CD8-positive, alpha-beta memory T cell (primary cell): ENCODE data around the gene SLC35E4. TPM values are rescaled to one million over a fixed set of nuclear protein-coding genes. Genes with fewer than 3 reads are reported as not detected.
A peak's percentile ranks its signal among the peaks of the same experiment; 100 is the strongest.
"Not testable (repeated sequence)": the region's sequence is repeated elsewhere in the genome, so short reads cannot be mapped to it uniquely, and the experiment has no call there.

ENCODE experiments used
- CTCF ChIA-PET: fragments of 350-600 bp; sonication (Branson Sonifier 250); formaldehyde crosslinking; loops from one replicate; lab custom pipeline; 2021; ENCODE audit warnings: antibody characterized with exemption; lab: Charles Lee
- POLR2A ChIA-PET: fragments of 350-600 bp; sonication (Branson Sonifier 250); formaldehyde crosslinking; loops from one replicate; lab custom pipeline; 2021; ENCODE audit warnings: antibody characterized with exemption; lab: Charles Lee
- DNase-seq, 5 donors: peaks; one replicate each; pipeline versions ENCODE4 v3.0.0 to v3.0.0-alpha.2; 2020 to 2022; ENCODE audit warnings: mixed read lengths in 1 of 5
- H3K27ac ChIP-seq: one replicate; pipeline ENCODE4 v1.7.0; 2013; ENCODE audit warnings: low read depth, mild to moderate bottlenecking, low read length, moderate library complexity
- H3K27me3 ChIP-seq: 2 replicates; pipeline ENCODE4 v1.7.0; 2013; ENCODE audit warnings: low read length, mild to moderate bottlenecking; ENCODE audit not compliant: insufficient read depth, poor library complexity, severe bottlenecking
- H3K36me3 ChIP-seq: 2 replicates; pipeline ENCODE4 v1.7.0; 2013; ENCODE audit warnings: mild to moderate bottlenecking, low read length, moderate library complexity; ENCODE audit not compliant: insufficient read depth
- H3K4me1 ChIP-seq: 2 replicates; pipeline ENCODE4 v1.7.0; 2013; ENCODE audit warnings: mild to moderate bottlenecking, low read length, moderate library complexity; ENCODE audit not compliant: insufficient read depth
- H3K4me3 ChIP-seq: 2 replicates; pipeline ENCODE4 v1.7.0; 2013; ENCODE audit warnings: mild to moderate bottlenecking, low read length
- H3K9me3 ChIP-seq: 2 replicates; pipeline ENCODE4 v1.7.0; 2013; ENCODE audit warnings: mild to moderate bottlenecking, low read length
- H3K27ac Mint-ChIP-seq, 8 donors: one replicate each; pipeline ENCODE4 v1.8.0; 2020 to 2021; ENCODE audit warnings: mixed read lengths in 8 of 8, mild to moderate bottlenecking in 6 of 8, inconsistent platforms in 3 of 8, moderate library complexity in 3 of 8
- H3K27me3 Mint-ChIP-seq, 2 donors: one replicate each; pipeline ENCODE4 v1.8.0; 2020 to 2021; ENCODE audit warnings: mixed read lengths in 2 of 2, mild to moderate bottlenecking in 1 of 2, moderate library complexity in 1 of 2
- H3K36me3 Mint-ChIP-seq, 3 donors: one replicate each; pipeline ENCODE4 v1.8.0; 2020 to 2021; ENCODE audit warnings: mixed read lengths in 3 of 3, inconsistent platforms in 1 of 3, mild to moderate bottlenecking in 1 of 3
- H3K4me1 Mint-ChIP-seq, 3 donors: one replicate each; pipeline ENCODE4 v1.8.0; 2020 to 2021; ENCODE audit warnings: mixed read lengths in 3 of 3, inconsistent platforms in 1 of 3, mild to moderate bottlenecking in 1 of 3
- H3K4me3 Mint-ChIP-seq, 7 donors: one replicate each; pipeline ENCODE4 v1.8.0; 2020 to 2021; ENCODE audit warnings: mixed read lengths in 7 of 7, mild to moderate bottlenecking in 6 of 7, moderate library complexity in 4 of 7, inconsistent platforms in 2 of 7
- H3K9me3 Mint-ChIP-seq, 5 donors: one replicate each; pipeline ENCODE4 v1.8.0; 2020 to 2022; ENCODE audit warnings: mixed read lengths in 5 of 5, mild to moderate bottlenecking in 3 of 5, moderate library complexity in 2 of 5, inconsistent platforms in 1 of 5
- polyA plus RNA-seq: library from polyadenylated mRNA; unstranded; fragments of 300-500 nt; fragmentation: Illumina TruSeq; gene quantifications from one replicate; pipeline ENCODE4 v1.2.3, GENCODE V29; 2021
- total RNA-seq, 2 experiments: library from RNA; stranded (reverse); gene quantifications; one replicate each; pipeline ENCODE4 v1.2.3, GENCODE V29; 2021

The SLC35E4 gene
- total and polyA plus RNA-seq, 3 experiments from 2014 or later: 3.3 to 8.4 (median 7.1) TPM

DNA sequence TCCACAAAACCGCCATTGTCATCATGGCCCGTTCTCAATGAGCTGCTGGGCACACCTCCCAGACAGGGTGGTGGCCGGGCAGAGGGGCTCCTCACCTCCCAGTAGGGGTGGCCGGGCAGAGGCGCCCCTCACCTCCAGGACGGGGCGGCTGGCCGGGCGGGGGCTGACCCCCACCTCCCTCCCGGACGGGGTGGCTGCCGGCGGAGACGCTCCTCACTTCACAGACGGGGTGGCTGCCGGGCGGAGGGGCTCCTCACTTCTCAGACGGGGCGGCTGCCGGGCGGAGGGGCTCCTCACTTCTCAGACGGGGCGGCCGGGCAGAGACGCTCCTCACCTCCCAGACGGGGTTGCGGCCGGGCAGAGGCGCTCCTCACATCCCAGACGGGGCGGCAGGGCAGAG, 4.1 kb upstream of the SLC35E4 start:
- POLR2A ChIA-PET, H3K4me3 ChIP-seq, H3K27me3 ChIP-seq, H3K36me3 ChIP-seq, H3K9me3 ChIP-seq, H3K27ac ChIP-seq, H3K4me3 Mint-ChIP-seq, CTCF ChIA-PET, H3K9me3 Mint-ChIP-seq, H3K36me3 Mint-ChIP-seq, DNase-seq, H3K27ac Mint-ChIP-seq, H3K27me3 Mint-ChIP-seq: not testable (repeated sequence)
- peaks cover 12 to 19% (median 16%) of the 10 kb centered on the region in 3 donors for H3K4me1 Mint-ChIP-seq
- peaks cover 20% of the 10 kb centered on the region for H3K4me1 ChIP-seq

GRCh38 chr22:30634471-30635233, 929 bp upstream of the SLC35E4 start:
- ChIA-PET CTCF (interaction anchor here (0.6 to 4.5 kb wide), 42 partner anchors 8 to 1778 kb away, joined by 3 to 48 read pairs (median 4); partner anchors contain the start of genes DUSP18, MORC2, PES1 and RNF185), POLR2A (interaction anchor here (0.5 to 2.5 kb wide), 9 partner anchors 32 to 450 kb away, joined by 3 to 9 read pairs (median 4); partner anchors contain the start of genes MORC2, PES1, SMTN and TUG1)
- peak overlapping the region; percentile 90 to 98 (median 94) for H3K27ac Mint-ChIP-seq

DNA sequence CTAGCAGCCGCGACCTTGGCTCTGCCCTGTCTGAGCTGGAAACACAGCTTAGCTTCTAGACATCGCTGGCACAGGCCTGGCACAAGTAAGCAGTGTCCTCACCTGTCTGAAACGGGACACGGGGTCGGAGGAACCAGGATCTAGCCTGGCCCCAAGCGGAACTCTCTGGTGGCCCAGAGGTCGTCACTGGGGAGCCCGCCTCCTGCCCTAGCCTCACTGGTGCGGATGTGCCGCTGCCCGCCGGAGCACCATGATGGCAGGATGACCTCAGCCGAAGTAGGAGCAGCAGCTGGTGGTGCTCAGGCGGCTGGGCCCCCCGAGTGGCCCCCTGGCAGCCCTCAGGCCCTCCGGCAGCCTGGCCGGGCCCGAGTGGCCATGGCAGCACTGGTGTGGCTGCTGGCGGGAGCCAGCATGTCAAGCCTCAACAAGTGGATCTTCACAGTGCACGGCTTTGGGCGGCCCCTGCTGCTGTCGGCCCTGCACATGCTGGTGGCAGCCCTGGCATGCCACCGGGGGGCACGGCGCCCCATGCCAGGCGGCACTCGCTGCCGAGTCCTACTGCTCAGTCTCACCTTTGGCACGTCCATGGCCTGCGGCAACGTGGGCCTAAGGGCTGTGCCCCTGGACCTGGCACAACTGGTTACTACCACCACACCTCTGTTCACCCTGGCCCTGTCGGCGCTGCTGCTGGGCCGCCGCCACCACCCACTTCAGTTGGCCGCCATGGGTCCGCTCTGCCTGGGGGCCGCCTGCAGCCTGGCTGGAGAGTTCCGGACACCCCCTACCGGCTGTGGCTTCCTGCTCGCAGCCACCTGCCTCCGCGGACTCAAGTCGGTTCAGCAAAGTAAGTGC, 871 bp downstream of the SLC35E4 start:
- Histone ChIP-seq H3K9me3 (no peaks in the 10 kb centered on the region), H3K36me3 (no peaks in the 10 kb centered on the region), H3K27me3 (no peaks in the 10 kb centered on the region), H3K27ac (peak overlapping the region; percentile 64), H3K4me3 (peak overlapping the region; percentile 71), H3K4me1 (peaks cover 35% of the 10 kb centered on the region)
- CTCF ChIA-PET: interaction anchor here (1.3 to 4.5 kb wide), 7 partner anchors 12 to 332 kb away, joined by 3 to 48 read pairs (median 14); partner anchors contain the start of genes DUSP18, MORC2, PES1 and TUG1
- Mint-ChIP-seq H3K9me3 (no peaks in the 10 kb centered on the region), H3K4me3 (peak overlapping the region; percentile 85 to 92 (median 87)), H3K4me1 (peaks cover 18 to 30% (median 21%) of the 10 kb centered on the region in 3 donors), H3K27me3 (no peaks in the 10 kb centered on the region), H3K36me3 (peaks cover 0 to 5% (median 0%) of the 10 kb centered on the region in 3 donors), H3K27ac (peak overlapping the region in 7 of 8 donors; percentile 76 to 96 (median 92))
- POLR2A ChIA-PET: interaction anchor here (0.5 to 2.5 kb wide), 5 partner anchors 31 to 651 kb away, joined by 3 to 9 read pairs (median 4); partner anchors contain the start of genes DUSP18, MORC2 and TUG1
- peak in 3 of 5 donors; percentile 3 to 18 (median 7) for DNase-seq

More at GRCh38 chr22:30634471-30635233, 929 bp upstream of the SLC35E4 start:
- Mint-ChIP-seq H3K4me1 (peaks cover 18 to 30% (median 21%) of the 10 kb centered on the region in 3 donors), H3K9me3 (no peaks in the 10 kb centered on the region), H3K4me3 (peak overlapping the region; percentile 79 to 96 (median 84)), H3K36me3 (peaks cover 0 to 5% (median 0%) of the 10 kb centered on the region in 3 donors), H3K27me3 (no peaks in the 10 kb centered on the region)
- Histone ChIP-seq H3K4me1 (peaks cover 35% of the 10 kb centered on the region), H3K4me3 (peak overlapping the region; percentile 72), H3K27ac (peak overlapping the region; percentile 69), H3K27me3 (no peaks in the 10 kb centered on the region), H3K36me3 (no peaks in the 10 kb centered on the region), H3K9me3 (no peaks in the 10 kb centered on the region)
- peak; percentile 81 to 90 (median 85) for DNase-seq

GRCh38 chr22:30637701-30638114, 2.1 kb downstream of the SLC35E4 start:
- Mint-ChIP-seq H3K36me3 (peaks cover 0 to 5% (median 0%) of the 10 kb centered on the region in 3 donors), H3K4me1 (peaks cover 18 to 30% (median 21%) of the 10 kb centered on the region in 3 donors), H3K27ac (peak overlapping the region in 5 of 8 donors; percentile 9 to 75 (median 61)), H3K27me3 (no peaks in the 10 kb centered on the region), H3K9me3 (no peaks in the 10 kb centered on the region), H3K4me3 (peak overlapping the region in 6 of 7 donors; percentile 45 to 69 (median 60))
- H3K4me1 ChIP-seq: peaks cover 35% of the 10 kb centered on the region
- no peak overlapping the region for H3K27ac ChIP-seq
- CTCF ChIA-PET: interaction anchor here (0.7 to 3.7 kb wide), 2 partner anchors 30 to 871 kb away, joined by 3 to 14 read pairs; partner anchors contain the start of gene DUSP18
- POLR2A ChIA-PET: no interaction called here
- H3K36me3 ChIP-seq: no peaks in the 10 kb centered on the region
- H3K4me3 ChIP-seq: no peak overlapping the region
- H3K27me3 ChIP-seq: no peaks in the 10 kb centered on the region
- DNase-seq: no peak
- no peaks in the 10 kb centered on the region for H3K9me3 ChIP-seq

- no peak for DNase-seq
- Mint-ChIP-seq H3K36me3 (peaks cover 0 to 5% (median 0%) of the 10 kb centered on the region in 3 donors), H3K27me3 (no peaks in the 10 kb centered on the region), H3K9me3 (no peaks in the 10 kb centered on the region), H3K4me3 (no peak overlapping the region), H3K4me1 (peaks cover 11 to 28% (median 12%) of the 10 kb centered on the region in 3 donors), H3K27ac (no peak overlapping the region)
- CTCF ChIA-PET: no interaction called here
- Histone ChIP-seq H3K36me3 (no peaks in the 10 kb centered on the region), H3K4me1 (peaks cover 22% of the 10 kb centered on the region), H3K27ac (no peak overlapping the region), H3K4me3 (no peak overlapping the region), H3K9me3 (no peaks in the 10 kb centered on the region), H3K27me3 (no peaks in the 10 kb centered on the region)
- POLR2A ChIA-PET: no interaction called here
Observed at GRCh38 chr22:30640361-30640760, 4.8 kb downstream of the SLC35E4 start.

DNA sequence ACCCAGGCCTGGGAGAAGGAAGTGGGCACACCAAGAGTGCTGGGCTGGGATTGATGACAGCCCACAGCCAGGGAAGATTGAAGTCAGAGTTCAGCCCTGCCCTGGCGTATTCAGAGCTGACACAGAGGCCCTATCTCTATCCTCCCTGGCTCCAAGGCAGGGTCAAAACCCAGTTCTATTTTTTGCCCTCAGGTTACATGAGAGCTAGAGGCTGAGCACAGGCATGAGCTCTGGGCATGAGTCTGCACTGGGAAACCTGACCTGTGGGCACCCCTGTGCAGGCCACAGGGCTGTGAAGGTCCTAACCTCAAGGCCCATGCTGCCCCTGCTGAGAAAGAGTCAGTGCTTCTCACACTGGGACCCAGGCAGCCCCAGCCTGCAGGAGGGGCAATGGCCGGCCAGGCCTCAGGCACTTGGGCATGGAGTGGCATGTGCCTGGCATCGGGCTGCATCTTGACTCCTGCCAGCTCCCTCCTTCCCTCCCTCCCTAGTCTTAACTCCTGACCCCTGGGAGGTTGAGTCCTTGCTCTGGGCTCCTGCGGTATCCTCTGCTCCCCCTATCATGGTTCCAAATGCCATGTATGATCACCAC, 5.4 kb downstream of the SLC35E4 start:
- no peak for DNase-seq
- Histone ChIP-seq H3K36me3 (no peaks in the 10 kb centered on the region), H3K27ac (no peak overlapping the region), H3K4me1 (peaks cover 20% of the 10 kb centered on the region), H3K4me3 (no peak overlapping the region), H3K9me3 (no peaks in the 10 kb centered on the region), H3K27me3 (no peaks in the 10 kb centered on the region)
- H3K27ac Mint-ChIP-seq: no peak overlapping the region
- no peaks in the 10 kb centered on the region for H3K9me3 Mint-ChIP-seq
- H3K27me3 Mint-ChIP-seq: no peaks in the 10 kb centered on the region
- peaks cover 0 to 5% (median 0%) of the 10 kb centered on the region in 3 donors for H3K36me3 Mint-ChIP-seq
- no peak overlapping the region for H3K4me3 Mint-ChIP-seq
- ChIA-PET CTCF (no interaction called here), POLR2A (no interaction called here)
- H3K4me1 Mint-ChIP-seq: peaks cover 8 to 24% (median 11%) of the 10 kb centered on the region in 3 donors
